Thymus (tissue), 11 donors: ENCODE data around the gene METAP1D. TPM values are rescaled to one million over a fixed set of nuclear protein-coding genes. Genes with fewer than 3 reads are reported as not detected.

Experiments used
- DNase-seq, 9 donors: peaks; one replicate each; pipeline ENCODE4 v3.0.0-alpha.2; 2013; ENCODE audit warnings: low spot score in 9 of 9, low read depth in 6 of 9, missing footprints in 1 of 9
- H3K27ac ChIP-seq, 2 donors: one replicate each; pipeline ENCODE4 v1.5.1; 2013; ENCODE audit warnings: control low read depth in 1 of 2, low read depth in 1 of 2, low read length in 1 of 2, mild to moderate bottlenecking in 1 of 2, moderate library complexity in 1 of 2
- H3K27me3 ChIP-seq, 2 donors: one replicate each; pipeline ENCODE4 v1.5.1; 2013; ENCODE audit warnings: low read length in 1 of 2; ENCODE audit not compliant: control insufficient read depth in 2 of 2, insufficient read depth in 1 of 2
- H3K36me3 ChIP-seq, 2 donors: one replicate each; pipeline ENCODE4 v1.5.1; 2013; ENCODE audit warnings: low read length in 1 of 2, mild to moderate bottlenecking in 1 of 2, moderate library complexity in 1 of 2; ENCODE audit not compliant: control insufficient read depth in 2 of 2, insufficient read depth in 2 of 2
- H3K4me1 ChIP-seq, 2 donors: one replicate each; pipeline ENCODE4 v1.5.1; 2013; ENCODE audit warnings: low read length in 2 of 2; ENCODE audit not compliant: control insufficient read depth in 2 of 2, insufficient read depth in 2 of 2
- H3K4me3 ChIP-seq, 2 donors: one replicate each; pipeline ENCODE4 v1.5.1; 2013; ENCODE audit warnings: low read length in 2 of 2, control low read depth in 1 of 2, mild to moderate bottlenecking in 1 of 2
- H3K9me3 ChIP-seq, 2 donors: one replicate each; pipeline ENCODE4 v1.5.1; 2013; ENCODE audit warnings: low read length in 1 of 2, mild to moderate bottlenecking in 1 of 2; ENCODE audit not compliant: control insufficient read depth in 2 of 2, insufficient read depth in 1 of 2
- WGBS: extraction: QIAGEN DNeasy Blood & Tissue Kit; methylation state at CpG from one replicate; pipeline ENCODE4 v1.1.7; 2013; 5-methylcytosine and 5-hydroxymethylcytosine counted together
- polyA plus RNA-seq: library from polyadenylated mRNA; stranded (reverse); fragments of 200-250 nt; gene quantifications from one replicate; pipeline ENCODE4 v1.2.3, GENCODE V29; 2013
- total RNA-seq: library from RNA; stranded (reverse); fragments of 120-200 nt; gene quantifications from one replicate; pipeline ENCODE4 v1.2.4, GENCODE V29; 2013
- donor health status: healthy.

Gene METAP1D
- total and polyA plus RNA-seq, 2 donors = 2.4 to 4.2 TPM

- no peaks in the 10 kb centered on the region for H3K9me3 ChIP-seq
- no peaks in the 10 kb centered on the region for H3K27me3 ChIP-seq
- no peak for DNase-seq
- H3K4me1 ChIP-seq = no peaks in the 10 kb centered on the region
- no peaks in the 10 kb centered on the region for H3K36me3 ChIP-seq
- no peak overlapping the region for H3K4me3 ChIP-seq
- no peak overlapping the region for H3K27ac ChIP-seq
These were observed 119.3 kb downstream of the METAP1D start for GRCh38 chr2:172119089-172119488.

- no peaks in the 10 kb centered on the region for H3K36me3 ChIP-seq
- no peaks in the 10 kb centered on the region for H3K4me1 ChIP-seq
- H3K27ac ChIP-seq = no peak overlapping the region
- H3K9me3 ChIP-seq = no peaks in the 10 kb centered on the region
- 93% methylated on average over 2 of the region's 2 CpGs for WGBS
- no peaks in the 10 kb centered on the region for H3K27me3 ChIP-seq
- H3K4me3 ChIP-seq = no peak overlapping the region
- no peak for DNase-seq
These were observed 120.4 kb downstream of the METAP1D start for GRCh38 chr2:172120118-172120517.

GRCh38 chr2:172128484-172128883, 128.7 kb downstream of the METAP1D start:
- Histone ChIP-seq H3K4me1 (no peaks in the 10 kb centered on the region), H3K27me3 (no peaks in the 10 kb centered on the region), H3K4me3 (no peak overlapping the region), H3K27ac (no peak overlapping the region), H3K36me3 (no peaks in the 10 kb centered on the region), H3K9me3 (no peaks in the 10 kb centered on the region)
- DNase-seq = no peak

- H3K4me1 ChIP-seq = no peaks in the 10 kb centered on the region
- no peak for DNase-seq
- H3K9me3 ChIP-seq = no peaks in the 10 kb centered on the region
- H3K27me3 ChIP-seq = no peaks in the 10 kb centered on the region
- H3K36me3 ChIP-seq = no peaks in the 10 kb centered on the region
- no peak overlapping the region for H3K4me3 ChIP-seq
- H3K27ac ChIP-seq = no peak overlapping the region
These were observed 129.7 kb downstream of the METAP1D start for GRCh38 chr2:172129404-172129803.

Other genes with a start within 250 kb of the METAP1D start
- 21.3 TPM for gene SLC25A12, start 105.7 kb upstream of the METAP1D start, total RNA-seq
- 26.9 TPM for gene SLC25A12, start 105.7 kb upstream of the METAP1D start, polyA plus RNA-seq
- 74.3 TPM for gene HAT1, start 77.5 kb upstream of the METAP1D start, total RNA-seq
- 53.2 TPM for gene HAT1, start 77.5 kb upstream of the METAP1D start, polyA plus RNA-seq
- 0.09 TPM for gene DLX1, start 85.6 kb downstream of the METAP1D start, total RNA-seq
- gene DLX1, start 85.6 kb downstream of the METAP1D start, polyA plus RNA-seq = 0.23 TPM
- gene DLX2, start 102.9 kb downstream of the METAP1D start, total RNA-seq = 0.09 TPM
- 0.43 TPM for gene DLX2, start 102.9 kb downstream of the METAP1D start, polyA plus RNA-seq